ENCODE data around the gene DOCK4.

Gene DOCK4

DNA sequence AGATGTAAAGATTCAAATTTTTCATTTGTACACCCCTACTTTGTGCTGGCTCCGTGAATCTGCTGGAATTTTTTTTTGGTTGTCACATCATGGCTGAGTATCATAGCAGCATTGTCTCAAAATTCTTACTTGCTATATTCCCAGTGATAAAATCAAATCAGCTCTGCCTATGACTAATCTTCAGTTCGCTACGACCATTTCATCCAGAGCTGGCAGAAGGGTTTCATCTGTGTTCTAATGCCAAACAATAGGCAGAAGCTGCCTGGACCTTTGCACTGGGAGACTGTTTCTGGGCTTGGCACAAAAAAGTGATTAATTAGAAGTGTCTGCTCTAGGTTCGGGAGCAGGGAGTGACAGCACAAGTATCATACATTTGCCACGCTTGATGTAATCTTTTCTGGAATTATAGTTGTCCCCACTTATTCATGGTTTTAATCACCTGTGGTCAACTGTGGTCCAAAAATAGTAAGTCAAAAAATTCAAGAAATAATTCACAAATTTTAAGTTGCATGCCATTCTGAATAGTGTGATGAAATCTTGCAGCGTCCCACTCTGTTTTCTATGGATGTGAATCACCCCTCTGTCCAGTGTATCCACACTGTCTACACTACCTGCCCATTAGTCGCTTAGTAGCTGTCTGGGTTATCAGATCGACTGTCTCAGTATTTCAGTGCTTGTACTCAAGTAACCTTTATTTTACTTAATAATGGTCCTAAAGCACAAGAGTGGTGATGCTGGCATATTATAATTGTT is 523.4 kb downstream of the DOCK4 start:
- H3K9me3 Mint-ChIP-seq: no peaks in the 10 kb centered on the region
- H3K27me3 Mint-ChIP-seq (ENCODE audit: low read depth): peaks cover 30% of the 10 kb centered on the region
- TF ChIP-seq, protein P1, sequence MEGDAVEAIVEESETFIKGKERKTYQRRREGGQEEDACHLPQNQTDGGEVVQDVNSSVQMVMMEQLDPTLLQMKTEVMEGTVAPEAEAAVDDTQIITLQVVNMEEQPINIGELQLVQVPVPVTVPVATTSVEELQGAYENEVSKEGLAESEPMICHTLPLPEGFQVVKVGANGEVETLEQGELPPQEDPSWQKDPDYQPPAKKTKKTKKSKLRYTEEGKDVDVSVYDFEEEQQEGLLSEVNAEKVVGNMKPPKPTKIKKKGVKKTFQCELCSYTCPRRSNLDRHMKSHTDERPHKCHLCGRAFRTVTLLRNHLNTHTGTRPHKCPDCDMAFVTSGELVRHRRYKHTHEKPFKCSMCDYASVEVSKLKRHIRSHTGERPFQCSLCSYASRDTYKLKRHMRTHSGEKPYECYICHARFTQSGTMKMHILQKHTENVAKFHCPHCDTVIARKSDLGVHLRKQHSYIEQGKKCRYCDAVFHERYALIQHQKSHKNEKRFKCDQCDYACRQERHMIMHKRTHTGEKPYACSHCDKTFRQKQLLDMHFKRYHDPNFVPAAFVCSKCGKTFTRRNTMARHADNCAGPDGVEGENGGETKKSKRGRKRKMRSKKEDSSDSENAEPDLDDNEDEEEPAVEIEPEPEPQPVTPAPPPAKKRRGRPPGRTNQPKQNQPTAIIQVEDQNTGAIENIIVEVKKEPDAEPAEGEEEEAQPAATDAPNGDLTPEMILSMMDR (IDR thresholded peaks at IDR 0.05; ENCODE audit: unreplicated experiment in 3 of 3): no peak
- H3K4me3 Mint-ChIP-seq: no peak overlapping the region
- H3K36me3 Mint-ChIP-seq (ENCODE audit: low read depth): no peaks in the 10 kb centered on the region
- H3K27ac Mint-ChIP-seq: no peak overlapping the region
- peaks cover 14% of the 10 kb centered on the region for H3K4me1 Mint-ChIP-seq

DNA sequence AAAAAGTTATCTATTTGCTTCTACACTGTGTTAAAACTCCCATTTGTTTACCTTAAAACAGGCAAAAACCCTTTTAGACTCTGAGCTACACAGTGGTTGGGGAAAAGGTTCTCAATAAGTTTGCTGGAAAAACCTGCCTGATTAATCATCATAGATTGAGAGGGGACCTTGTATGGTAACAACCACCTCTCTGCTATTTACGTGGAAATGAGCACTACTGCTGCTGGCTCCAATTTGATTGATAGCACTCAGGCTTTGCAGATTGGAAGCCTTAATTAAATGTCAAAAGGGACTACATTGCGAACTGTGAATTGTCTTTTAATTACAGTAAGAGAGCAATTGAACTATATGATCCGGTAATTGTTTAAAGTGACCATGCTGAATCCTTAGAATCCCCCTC is 525.0 kb downstream of the DOCK4 start:
- H3K4me3 Mint-ChIP-seq: no peak overlapping the region
- no peaks in the 10 kb centered on the region for H3K9me3 Mint-ChIP-seq
- H3K36me3 Mint-ChIP-seq (ENCODE audit: low read depth): no peaks in the 10 kb centered on the region
- H3K4me1 Mint-ChIP-seq: peaks cover 25% of the 10 kb centered on the region
- peaks cover 29% of the 10 kb centered on the region for H3K27me3 Mint-ChIP-seq (ENCODE audit: low read depth)
- H3K27ac Mint-ChIP-seq: no peak overlapping the region
- TF ChIP-seq, protein P1 (IDR thresholded peaks at IDR 0.05; ENCODE audit: unreplicated experiment in 3 of 3): no peak

DNA sequence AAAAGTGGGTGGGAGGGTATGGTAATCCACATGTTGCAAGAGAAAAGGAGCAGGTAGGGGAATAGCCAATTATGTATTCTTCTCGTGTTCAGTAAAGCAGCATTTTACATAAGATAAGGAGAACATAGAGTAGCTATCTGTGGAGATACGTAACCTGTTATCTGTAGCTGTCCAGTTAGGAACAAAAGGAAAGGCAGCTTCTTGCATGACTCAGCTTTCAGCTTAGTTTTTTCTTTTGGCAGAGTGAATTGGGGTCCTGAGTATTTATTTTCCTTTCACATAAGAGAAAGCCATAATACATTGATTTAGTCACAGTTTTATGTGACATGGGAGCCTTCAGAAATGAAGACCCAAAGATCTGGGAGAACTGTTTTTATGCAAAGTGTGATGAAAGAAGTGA is 527.2 kb downstream of the DOCK4 start:
- Mint-ChIP-seq H3K36me3 (ENCODE audit: low read depth) (no peaks in the 10 kb centered on the region), H3K4me1 (peaks cover 25% of the 10 kb centered on the region), H3K4me3 (no peak overlapping the region), H3K9me3 (no peaks in the 10 kb centered on the region), H3K27ac (no peak overlapping the region), H3K27me3 (ENCODE audit: low read depth) (peaks cover 34% of the 10 kb centered on the region)
- TF ChIP-seq, protein P1 (IDR thresholded peaks at IDR 0.05; ENCODE audit: unreplicated experiment in 3 of 3): no peak

DNA sequence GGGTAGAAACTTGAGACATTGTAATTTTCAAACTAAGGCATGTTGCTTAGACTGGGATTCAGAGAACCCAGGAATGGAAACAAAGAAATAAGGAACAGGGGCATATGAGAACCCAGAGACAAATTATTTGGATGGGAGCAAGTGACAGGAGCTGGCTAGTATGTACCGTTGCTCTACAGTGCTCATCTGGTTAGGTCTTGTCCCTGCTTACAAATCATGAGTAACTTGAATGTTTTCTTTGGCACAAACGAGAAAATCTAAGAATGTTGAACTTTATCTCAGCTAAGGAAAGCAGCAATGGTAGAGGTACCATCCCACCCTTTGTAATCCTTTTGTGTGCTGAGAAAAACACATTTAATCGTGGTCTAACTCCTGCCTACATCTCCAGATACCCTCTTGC is 527.9 kb downstream of the DOCK4 start:
- Mint-ChIP-seq H3K36me3 (ENCODE audit: low read depth) (no peaks in the 10 kb centered on the region), H3K4me1 (peaks cover 25% of the 10 kb centered on the region), H3K4me3 (no peak overlapping the region), H3K9me3 (no peaks in the 10 kb centered on the region), H3K27me3 (ENCODE audit: low read depth) (peaks cover 37% of the 10 kb centered on the region), H3K27ac (no peak overlapping the region)
- TF ChIP-seq, protein P1 (IDR thresholded peaks at IDR 0.05; ENCODE audit: unreplicated experiment in 3 of 3): no peak

DNA sequence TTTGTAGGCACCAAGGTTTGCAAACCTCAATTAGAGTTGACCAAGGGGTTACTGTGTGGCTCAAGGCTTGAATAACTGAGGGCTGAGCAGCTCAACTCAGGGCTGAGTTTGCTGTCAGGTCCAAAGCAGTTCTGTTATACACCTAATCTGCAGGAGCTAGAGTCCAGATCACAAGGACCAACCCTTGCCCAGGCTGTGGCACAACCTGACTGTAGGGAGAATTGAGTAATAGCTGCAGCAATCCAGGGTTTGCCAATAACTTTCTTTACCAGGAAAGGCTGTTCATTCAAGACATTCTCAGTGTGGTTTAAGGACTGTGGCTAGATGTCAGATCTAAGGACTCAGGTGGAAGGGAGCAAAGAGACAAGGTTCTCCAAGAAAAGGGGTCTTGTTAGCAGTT is 528.4 kb downstream of the DOCK4 start:
- H3K27ac Mint-ChIP-seq: no peak overlapping the region
- H3K27me3 Mint-ChIP-seq (ENCODE audit: low read depth): peaks cover 37% of the 10 kb centered on the region
- no peaks in the 10 kb centered on the region for H3K9me3 Mint-ChIP-seq
- no peaks in the 10 kb centered on the region for H3K36me3 Mint-ChIP-seq (ENCODE audit: low read depth)
- H3K4me1 Mint-ChIP-seq: peaks cover 25% of the 10 kb centered on the region
- no peak overlapping the region for H3K4me3 Mint-ChIP-seq
- TF ChIP-seq, protein P1 (IDR thresholded peaks at IDR 0.05; ENCODE audit: unreplicated experiment in 3 of 3): no peak

DNA sequence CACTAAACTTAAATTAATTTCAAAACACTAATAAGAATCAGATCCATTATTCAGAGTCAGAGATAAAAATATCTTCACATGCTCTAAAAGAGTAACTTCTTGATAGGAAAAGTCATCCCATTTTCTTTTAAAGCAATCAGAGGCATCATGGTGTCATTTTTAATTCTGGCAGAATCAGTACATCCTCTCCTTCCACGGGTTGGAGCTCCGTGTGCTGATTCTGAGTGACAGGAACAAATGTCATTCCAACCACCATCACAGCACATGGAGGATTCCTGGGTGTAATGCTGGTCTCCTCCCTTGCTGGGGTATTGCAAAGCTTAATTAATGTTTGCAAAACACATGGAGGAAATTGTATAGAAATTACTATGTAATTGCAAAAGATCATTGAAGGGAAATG is 529.4 kb downstream of the DOCK4 start:
- no peaks in the 10 kb centered on the region for H3K36me3 Mint-ChIP-seq (ENCODE audit: low read depth)
- peaks cover 25% of the 10 kb centered on the region for H3K4me1 Mint-ChIP-seq
- H3K9me3 Mint-ChIP-seq: no peaks in the 10 kb centered on the region
- no peak overlapping the region for H3K27ac Mint-ChIP-seq
- peaks cover 27% of the 10 kb centered on the region for H3K27me3 Mint-ChIP-seq (ENCODE audit: low read depth)
- TF ChIP-seq, protein P1 (IDR thresholded peaks at IDR 0.05; ENCODE audit: unreplicated experiment in 3 of 3): no peak
- no peak overlapping the region for H3K4me3 Mint-ChIP-seq
